Measurements from ENCODE around the gene GLOD5. TPM values are rescaled to one million over a fixed set of nuclear protein-coding genes. Genes with fewer than 3 reads are reported as not detected.

Gene GLOD5
- total and polyA plus RNA-seq, 9 of the 15 experiments (the other 6 are each of a cell fraction or from before 2014, with no cell fraction given), result 0.27 to 4.4 (median 2.2) TPM

- no peak; the same call in 1 of the 2 replicates for TF ChIP-seq MITF (IDR thresholded peaks at IDR 0.05)
- TF ChIP-seq HCFC1 (IDR thresholded peaks at IDR 0.05; ENCODE audit: low read depth, low read length), result 0 out of 2 replicates have a peak, but pooled peaks have one; percentile 23
- peak; percentile 90 for TF ChIP-seq VEZF1 (CRISPR knock-in tag; IDR thresholded peaks at IDR 0.05)
- no peak for TF ChIP-seq NONO (IDR thresholded peaks at IDR 0.05; ENCODE audit: low read depth in 2 of 2, low read length in 1 of 2)
- TF ChIP-seq ZNF324 (CRISPR knock-in tag; IDR thresholded peaks at IDR 0.05), result no peak
- peak; percentile 89 for TF ChIP-seq CTBP1 (IDR thresholded peaks at IDR 0.05; ENCODE audit: borderline replicate concordance)
- TF ChIP-seq POLR3A (IDR thresholded peaks at IDR 0.05; ENCODE audit: borderline replicate concordance, extremely low read depth, insufficient read depth, insufficient read length), result no peak
- TF ChIP-seq NR1H2 (CRISPR knock-in tag; IDR thresholded peaks at IDR 0.05), result no peak
- TF ChIP-seq SUPT5H (IDR thresholded peaks at IDR 0.05), result peak; percentile 65
- no peak for TF ChIP-seq ATF3 (IDR thresholded peaks at IDR 0.05)
- 0 out of 2 replicates have a peak, but pooled peaks have one; percentile 25 for TF ChIP-seq ATF3 (CRISPR knock-in tag; conservative IDR thresholded peaks at IDR 0.05)
- TF ChIP-seq ZNF280A (IDR thresholded peaks at IDR 0.05; ENCODE audit: low read depth, partially characterized antibody), result no peak
- TF ChIP-seq ZNF24 (IDR thresholded peaks at IDR 0.05), result peak; percentile 61
- TF ChIP-seq THRAP3 (IDR thresholded peaks at IDR 0.05; ENCODE audit: borderline replicate concordance), result no peak
- no peak for TF ChIP-seq RBBP5 (IDR thresholded peaks at IDR 0.05; ENCODE audit: borderline replicate concordance, insufficient read depth, low read length, poor library complexity, severe bottlenecking)
- TF ChIP-seq EP400 (IDR thresholded peaks at IDR 0.05), result no peak
- TF ChIP-seq SMAD4 (CRISPR knock-in tag; conservative IDR thresholded peaks at IDR 0.05), result peak; percentile 99
- TF ChIP-seq CTCF (IDR thresholded peaks at IDR 0.05 in 2 of 3, conservative IDR thresholded peaks at IDR 0.05 in 1 of 3; ENCODE audit: insufficient read depth in 2 of 3, low read depth in 1 of 3, low read length in 3 of 3), result no peak
- no peak for TF ChIP-seq ZNF561 (CRISPR knock-in tag; conservative IDR thresholded peaks at IDR 0.05)
- no peak for TF ChIP-seq STAT5B (CRISPR knock-in tag; IDR thresholded peaks at IDR 0.05)
- no peak for TF ChIP-seq SMAD2 (IDR thresholded peaks at IDR 0.05; ENCODE audit: low read depth, low read length)
Observed at GRCh38 chrX:48800574-48801279, 39.2 kb downstream of the GLOD5 start (continued).
